Stomach (tissue), 4 donors: ENCODE measurements around the gene FOXN3.

Source experiments
- POLR2A ChIP-seq, 4 donors: fragments of 450-650 bp; IDR thresholded peaks; one replicate each; pipeline ENCODE4 v1.6.1; 2016; ENCODE audit warnings: antibody characterized with exemption in 4 of 4, control low read depth in 2 of 4, mild to moderate bottlenecking in 1 of 4, moderate library complexity in 1 of 4
- TF ChIP-seq, protein P1 (sequence below), 7 experiments: fragments of 450-650 bp in 4 of 7; fragments of 200-600 bp in 3 of 7; sonication (generic) in 3 of 7; IDR thresholded peaks; one replicate each; pipeline ENCODE4 v1.5.1; 2016 to 2019; ENCODE audit warnings: antibody characterized with exemption in 7 of 7, control low read depth in 2 of 7, mild to moderate bottlenecking in 1 of 7

DNA sequence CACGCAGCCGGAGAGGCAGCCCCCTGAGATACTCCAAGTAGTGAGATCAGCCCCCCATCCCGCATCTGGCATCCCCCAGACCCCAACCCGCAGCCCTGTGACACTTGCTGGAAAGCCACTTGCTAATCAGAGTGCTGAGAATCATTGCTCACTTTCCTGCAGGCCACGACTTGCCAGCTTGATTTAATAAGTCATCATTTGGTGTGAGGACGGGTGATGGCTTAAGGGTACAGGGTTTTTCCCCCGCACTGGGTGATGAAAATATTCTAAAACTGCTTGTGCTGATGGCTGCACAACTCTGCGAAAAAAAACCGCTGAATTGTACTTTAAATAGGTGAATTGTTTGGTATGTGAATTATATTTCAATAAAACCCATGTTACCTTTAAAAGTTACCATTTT is 171.2 kb downstream of the FOXN3 start:
- TF ChIP-seq, protein P1, sequence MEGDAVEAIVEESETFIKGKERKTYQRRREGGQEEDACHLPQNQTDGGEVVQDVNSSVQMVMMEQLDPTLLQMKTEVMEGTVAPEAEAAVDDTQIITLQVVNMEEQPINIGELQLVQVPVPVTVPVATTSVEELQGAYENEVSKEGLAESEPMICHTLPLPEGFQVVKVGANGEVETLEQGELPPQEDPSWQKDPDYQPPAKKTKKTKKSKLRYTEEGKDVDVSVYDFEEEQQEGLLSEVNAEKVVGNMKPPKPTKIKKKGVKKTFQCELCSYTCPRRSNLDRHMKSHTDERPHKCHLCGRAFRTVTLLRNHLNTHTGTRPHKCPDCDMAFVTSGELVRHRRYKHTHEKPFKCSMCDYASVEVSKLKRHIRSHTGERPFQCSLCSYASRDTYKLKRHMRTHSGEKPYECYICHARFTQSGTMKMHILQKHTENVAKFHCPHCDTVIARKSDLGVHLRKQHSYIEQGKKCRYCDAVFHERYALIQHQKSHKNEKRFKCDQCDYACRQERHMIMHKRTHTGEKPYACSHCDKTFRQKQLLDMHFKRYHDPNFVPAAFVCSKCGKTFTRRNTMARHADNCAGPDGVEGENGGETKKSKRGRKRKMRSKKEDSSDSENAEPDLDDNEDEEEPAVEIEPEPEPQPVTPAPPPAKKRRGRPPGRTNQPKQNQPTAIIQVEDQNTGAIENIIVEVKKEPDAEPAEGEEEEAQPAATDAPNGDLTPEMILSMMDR (IDR thresholded peaks at IDR 0.05): no peak
- TF ChIP-seq POLR2A (IDR thresholded peaks at IDR 0.05): no peak
